H1 (cell line): ENCODE results near the gene SPAG17.

Experiments
- EZH2 ChIP-seq: fragments of 200-600 bp; sonication (generic); IDR thresholded peaks from 2 replicates; pipeline ENCODE4 v1.7.1; 2012; ENCODE audit warnings: low read depth, mild to moderate bottlenecking, moderate library complexity, low read length, inconsistent platforms; ENCODE audit not compliant: severe bottlenecking
- KDM1A ChIP-seq: fragments of 200-600, 300-600 bp; sonication (generic); IDR thresholded peaks from 2 replicates; pipeline ENCODE4 v1.7.1; 2016; ENCODE audit warnings: mild to moderate bottlenecking, low read length, borderline replicate concordance
- RAD21 ChIP-seq, 2 experiments: IDR thresholded peaks in 1 of 2; conservative IDR thresholded peaks in 1 of 2; 2 replicates each; pipeline ENCODE4 v1.6.1; 2011; ENCODE audit warnings: low read depth in 2 of 2, low read length in 2 of 2, improper control_type of control experiment in 1 of 2, inconsistent platforms in 1 of 2, mild to moderate bottlenecking in 1 of 2, moderate library complexity in 1 of 2
- SIN3A ChIP-seq, 2 experiments: IDR thresholded peaks in 1 of 2; conservative IDR thresholded peaks in 1 of 2; 2 replicates each; pipeline ENCODE4 v1.6.1; 2011 to 2012; ENCODE audit warnings: low read length in 2 of 2, improper control_type of control experiment in 1 of 2, low read depth in 1 of 2, mild to moderate bottlenecking in 1 of 2
- SRF ChIP-seq: IDR thresholded peaks from 2 replicates; pipeline ENCODE4 v1.6.1; 2011; ENCODE audit warnings: mild to moderate bottlenecking, low read depth, low read length, moderate library complexity
- TF ChIP-seq, protein P1 (sequence below), 3 experiments: IDR thresholded peaks; 1 replicate in 2 of 3; 2 replicates in 1 of 3; pipeline versions ENCODE4 v1.5.1 to v1.6.1; 2011; ENCODE audit warnings: low read length in 3 of 3, mild to moderate bottlenecking in 3 of 3, inconsistent platforms in 2 of 3, low read depth in 1 of 3, moderate library complexity in 1 of 3; ENCODE audit not compliant: insufficient read depth in 1 of 3; ENCODE audit errors: control extremely low read depth in 1 of 3
- TF ChIP-seq, protein P2 (sequence below): IDR thresholded peaks from 2 replicates; pipeline ENCODE4 v1.6.1; 2012; ENCODE audit warnings: inconsistent platforms
- TF ChIP-seq, protein P3 (sequence below): fragments of 300-600 bp; sonication (generic); IDR thresholded peaks from 2 replicates; pipeline ENCODE4 v1.7.1; 2012; ENCODE audit warnings: low read length, moderate library complexity, mild to moderate bottlenecking, inconsistent platforms; ENCODE audit not compliant: insufficient replicate concordance
- TF ChIP-seq, protein P4 (sequence below): IDR thresholded peaks from 2 replicates; pipeline ENCODE4 v1.6.1; 2012; ENCODE audit warnings: low read length, inconsistent platforms

DNA sequence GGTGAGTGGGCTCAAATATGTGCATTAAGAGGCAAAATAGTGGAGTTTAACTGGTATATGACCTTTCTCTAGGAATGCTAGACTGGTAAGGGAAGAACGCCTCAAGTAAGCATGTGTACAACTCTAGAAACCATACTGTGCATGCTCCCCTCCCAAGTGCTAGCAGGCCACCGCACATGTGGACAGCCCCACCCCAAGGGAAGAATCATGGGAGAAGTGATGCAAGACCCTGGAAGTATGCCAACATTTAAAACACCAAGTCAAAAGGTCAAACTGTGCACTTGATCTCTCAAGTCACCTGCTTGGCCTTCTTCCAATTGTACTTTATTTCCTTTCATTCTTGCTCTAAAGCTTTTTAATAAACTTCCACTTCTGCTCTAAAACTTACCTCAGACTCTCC is 135.0 kb downstream of the SPAG17 start:
- TF ChIP-seq SRF (no peak), EZH2 (no peak), RAD21 (IDR thresholded peaks at IDR 0.05 in 1 of 2, conservative IDR thresholded peaks at IDR 0.05 in 1 of 2; ENCODE audit: low read depth in 2 of 2, low read length in 2 of 2) (no peak), KDM1A (no peak), SIN3A (conservative IDR thresholded peaks at IDR 0.05 in 1 of 2, IDR thresholded peaks at IDR 0.05 in 1 of 2; ENCODE audit: low read depth in 1 of 2, low read length in 2 of 2) (no peak)
- TF ChIP-seq, protein P1, sequence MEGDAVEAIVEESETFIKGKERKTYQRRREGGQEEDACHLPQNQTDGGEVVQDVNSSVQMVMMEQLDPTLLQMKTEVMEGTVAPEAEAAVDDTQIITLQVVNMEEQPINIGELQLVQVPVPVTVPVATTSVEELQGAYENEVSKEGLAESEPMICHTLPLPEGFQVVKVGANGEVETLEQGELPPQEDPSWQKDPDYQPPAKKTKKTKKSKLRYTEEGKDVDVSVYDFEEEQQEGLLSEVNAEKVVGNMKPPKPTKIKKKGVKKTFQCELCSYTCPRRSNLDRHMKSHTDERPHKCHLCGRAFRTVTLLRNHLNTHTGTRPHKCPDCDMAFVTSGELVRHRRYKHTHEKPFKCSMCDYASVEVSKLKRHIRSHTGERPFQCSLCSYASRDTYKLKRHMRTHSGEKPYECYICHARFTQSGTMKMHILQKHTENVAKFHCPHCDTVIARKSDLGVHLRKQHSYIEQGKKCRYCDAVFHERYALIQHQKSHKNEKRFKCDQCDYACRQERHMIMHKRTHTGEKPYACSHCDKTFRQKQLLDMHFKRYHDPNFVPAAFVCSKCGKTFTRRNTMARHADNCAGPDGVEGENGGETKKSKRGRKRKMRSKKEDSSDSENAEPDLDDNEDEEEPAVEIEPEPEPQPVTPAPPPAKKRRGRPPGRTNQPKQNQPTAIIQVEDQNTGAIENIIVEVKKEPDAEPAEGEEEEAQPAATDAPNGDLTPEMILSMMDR (IDR thresholded peaks at IDR 0.05; ENCODE audit: control extremely low read depth in 1 of 3, insufficient read depth in 1 of 3, low read depth in 1 of 3, low read length in 3 of 3): no peak
- TF ChIP-seq, protein P2, sequence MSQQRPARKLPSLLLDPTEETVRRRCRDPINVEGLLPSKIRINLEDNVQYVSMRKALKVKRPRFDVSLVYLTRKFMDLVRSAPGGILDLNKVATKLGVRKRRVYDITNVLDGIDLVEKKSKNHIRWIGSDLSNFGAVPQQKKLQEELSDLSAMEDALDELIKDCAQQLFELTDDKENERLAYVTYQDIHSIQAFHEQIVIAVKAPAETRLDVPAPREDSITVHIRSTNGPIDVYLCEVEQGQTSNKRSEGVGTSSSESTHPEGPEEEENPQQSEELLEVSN: no peak
- TF ChIP-seq, protein P3, sequence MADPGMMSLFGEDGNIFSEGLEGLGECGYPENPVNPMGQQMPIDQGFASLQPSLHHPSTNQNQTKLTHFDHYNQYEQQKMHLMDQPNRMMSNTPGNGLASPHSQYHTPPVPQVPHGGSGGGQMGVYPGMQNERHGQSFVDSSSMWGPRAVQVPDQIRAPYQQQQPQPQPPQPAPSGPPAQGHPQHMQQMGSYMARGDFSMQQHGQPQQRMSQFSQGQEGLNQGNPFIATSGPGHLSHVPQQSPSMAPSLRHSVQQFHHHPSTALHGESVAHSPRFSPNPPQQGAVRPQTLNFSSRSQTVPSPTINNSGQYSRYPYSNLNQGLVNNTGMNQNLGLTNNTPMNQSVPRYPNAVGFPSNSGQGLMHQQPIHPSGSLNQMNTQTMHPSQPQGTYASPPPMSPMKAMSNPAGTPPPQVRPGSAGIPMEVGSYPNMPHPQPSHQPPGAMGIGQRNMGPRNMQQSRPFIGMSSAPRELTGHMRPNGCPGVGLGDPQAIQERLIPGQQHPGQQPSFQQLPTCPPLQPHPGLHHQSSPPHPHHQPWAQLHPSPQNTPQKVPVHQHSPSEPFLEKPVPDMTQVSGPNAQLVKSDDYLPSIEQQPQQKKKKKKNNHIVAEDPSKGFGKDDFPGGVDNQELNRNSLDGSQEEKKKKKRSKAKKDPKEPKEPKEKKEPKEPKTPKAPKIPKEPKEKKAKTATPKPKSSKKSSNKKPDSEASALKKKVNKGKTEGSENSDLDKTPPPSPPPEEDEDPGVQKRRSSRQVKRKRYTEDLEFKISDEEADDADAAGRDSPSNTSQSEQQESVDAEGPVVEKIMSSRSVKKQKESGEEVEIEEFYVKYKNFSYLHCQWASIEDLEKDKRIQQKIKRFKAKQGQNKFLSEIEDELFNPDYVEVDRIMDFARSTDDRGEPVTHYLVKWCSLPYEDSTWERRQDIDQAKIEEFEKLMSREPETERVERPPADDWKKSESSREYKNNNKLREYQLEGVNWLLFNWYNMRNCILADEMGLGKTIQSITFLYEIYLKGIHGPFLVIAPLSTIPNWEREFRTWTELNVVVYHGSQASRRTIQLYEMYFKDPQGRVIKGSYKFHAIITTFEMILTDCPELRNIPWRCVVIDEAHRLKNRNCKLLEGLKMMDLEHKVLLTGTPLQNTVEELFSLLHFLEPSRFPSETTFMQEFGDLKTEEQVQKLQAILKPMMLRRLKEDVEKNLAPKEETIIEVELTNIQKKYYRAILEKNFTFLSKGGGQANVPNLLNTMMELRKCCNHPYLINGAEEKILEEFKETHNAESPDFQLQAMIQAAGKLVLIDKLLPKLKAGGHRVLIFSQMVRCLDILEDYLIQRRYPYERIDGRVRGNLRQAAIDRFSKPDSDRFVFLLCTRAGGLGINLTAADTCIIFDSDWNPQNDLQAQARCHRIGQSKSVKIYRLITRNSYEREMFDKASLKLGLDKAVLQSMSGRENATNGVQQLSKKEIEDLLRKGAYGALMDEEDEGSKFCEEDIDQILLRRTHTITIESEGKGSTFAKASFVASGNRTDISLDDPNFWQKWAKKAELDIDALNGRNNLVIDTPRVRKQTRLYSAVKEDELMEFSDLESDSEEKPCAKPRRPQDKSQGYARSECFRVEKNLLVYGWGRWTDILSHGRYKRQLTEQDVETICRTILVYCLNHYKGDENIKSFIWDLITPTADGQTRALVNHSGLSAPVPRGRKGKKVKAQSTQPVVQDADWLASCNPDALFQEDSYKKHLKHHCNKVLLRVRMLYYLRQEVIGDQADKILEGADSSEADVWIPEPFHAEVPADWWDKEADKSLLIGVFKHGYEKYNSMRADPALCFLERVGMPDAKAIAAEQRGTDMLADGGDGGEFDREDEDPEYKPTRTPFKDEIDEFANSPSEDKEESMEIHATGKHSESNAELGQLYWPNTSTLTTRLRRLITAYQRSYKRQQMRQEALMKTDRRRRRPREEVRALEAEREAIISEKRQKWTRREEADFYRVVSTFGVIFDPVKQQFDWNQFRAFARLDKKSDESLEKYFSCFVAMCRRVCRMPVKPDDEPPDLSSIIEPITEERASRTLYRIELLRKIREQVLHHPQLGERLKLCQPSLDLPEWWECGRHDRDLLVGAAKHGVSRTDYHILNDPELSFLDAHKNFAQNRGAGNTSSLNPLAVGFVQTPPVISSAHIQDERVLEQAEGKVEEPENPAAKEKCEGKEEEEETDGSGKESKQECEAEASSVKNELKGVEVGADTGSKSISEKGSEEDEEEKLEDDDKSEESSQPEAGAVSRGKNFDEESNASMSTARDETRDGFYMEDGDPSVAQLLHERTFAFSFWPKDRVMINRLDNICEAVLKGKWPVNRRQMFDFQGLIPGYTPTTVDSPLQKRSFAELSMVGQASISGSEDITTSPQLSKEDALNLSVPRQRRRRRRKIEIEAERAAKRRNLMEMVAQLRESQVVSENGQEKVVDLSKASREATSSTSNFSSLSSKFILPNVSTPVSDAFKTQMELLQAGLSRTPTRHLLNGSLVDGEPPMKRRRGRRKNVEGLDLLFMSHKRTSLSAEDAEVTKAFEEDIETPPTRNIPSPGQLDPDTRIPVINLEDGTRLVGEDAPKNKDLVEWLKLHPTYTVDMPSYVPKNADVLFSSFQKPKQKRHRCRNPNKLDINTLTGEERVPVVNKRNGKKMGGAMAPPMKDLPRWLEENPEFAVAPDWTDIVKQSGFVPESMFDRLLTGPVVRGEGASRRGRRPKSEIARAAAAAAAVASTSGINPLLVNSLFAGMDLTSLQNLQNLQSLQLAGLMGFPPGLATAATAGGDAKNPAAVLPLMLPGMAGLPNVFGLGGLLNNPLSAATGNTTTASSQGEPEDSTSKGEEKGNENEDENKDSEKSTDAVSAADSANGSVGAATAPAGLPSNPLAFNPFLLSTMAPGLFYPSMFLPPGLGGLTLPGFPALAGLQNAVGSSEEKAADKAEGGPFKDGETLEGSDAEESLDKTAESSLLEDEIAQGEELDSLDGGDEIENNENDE: no peak
- TF ChIP-seq, protein P4, sequence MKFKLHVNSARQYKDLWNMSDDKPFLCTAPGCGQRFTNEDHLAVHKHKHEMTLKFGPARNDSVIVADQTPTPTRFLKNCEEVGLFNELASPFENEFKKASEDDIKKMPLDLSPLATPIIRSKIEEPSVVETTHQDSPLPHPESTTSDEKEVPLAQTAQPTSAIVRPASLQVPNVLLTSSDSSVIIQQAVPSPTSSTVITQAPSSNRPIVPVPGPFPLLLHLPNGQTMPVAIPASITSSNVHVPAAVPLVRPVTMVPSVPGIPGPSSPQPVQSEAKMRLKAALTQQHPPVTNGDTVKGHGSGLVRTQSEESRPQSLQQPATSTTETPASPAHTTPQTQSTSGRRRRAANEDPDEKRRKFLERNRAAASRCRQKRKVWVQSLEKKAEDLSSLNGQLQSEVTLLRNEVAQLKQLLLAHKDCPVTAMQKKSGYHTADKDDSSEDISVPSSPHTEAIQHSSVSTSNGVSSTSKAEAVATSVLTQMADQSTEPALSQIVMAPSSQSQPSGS: no peak
